IPS-11a (cell line): ENCODE data around the gene ELL.

Source experiments
- H3K4me3 ChIP-seq: one replicate; pipeline ENCODE4 v1.5.1; 2013; ENCODE audit warnings: low read depth, low read length, control low read depth

Gene ELL

DNA sequence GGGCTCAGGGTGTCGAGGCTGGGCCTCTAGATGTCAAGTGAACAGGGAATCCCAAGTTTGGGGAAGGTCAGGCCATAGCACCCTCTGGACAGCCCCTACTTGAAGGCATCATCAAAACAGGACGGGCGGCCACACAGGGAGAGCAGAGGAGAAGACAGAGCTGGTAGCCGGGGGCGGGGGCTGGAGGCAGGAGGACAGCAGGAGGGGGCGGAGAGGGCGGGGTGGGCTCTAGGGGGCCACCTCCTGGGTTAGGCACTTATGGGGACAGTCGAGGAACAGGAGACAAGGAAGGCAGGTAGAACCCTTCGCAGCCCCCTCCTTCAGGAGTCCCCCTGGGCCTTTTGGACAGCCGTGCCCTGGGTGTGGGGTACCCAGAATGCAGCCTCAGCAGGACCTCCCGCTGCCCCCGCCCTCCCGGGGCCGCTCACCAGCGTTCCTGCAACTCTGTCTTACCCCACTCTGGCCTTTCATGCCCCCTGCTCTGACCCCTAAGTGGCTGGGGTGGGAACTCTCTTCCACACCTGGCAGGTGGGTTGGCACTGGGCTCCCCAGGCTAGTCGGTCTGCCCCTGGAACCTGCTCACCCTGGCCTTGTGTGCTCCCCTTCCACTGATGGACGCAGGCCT is 96.9 kb downstream of the ELL start:
- no peak overlapping the region for H3K4me3 ChIP-seq

DNA sequence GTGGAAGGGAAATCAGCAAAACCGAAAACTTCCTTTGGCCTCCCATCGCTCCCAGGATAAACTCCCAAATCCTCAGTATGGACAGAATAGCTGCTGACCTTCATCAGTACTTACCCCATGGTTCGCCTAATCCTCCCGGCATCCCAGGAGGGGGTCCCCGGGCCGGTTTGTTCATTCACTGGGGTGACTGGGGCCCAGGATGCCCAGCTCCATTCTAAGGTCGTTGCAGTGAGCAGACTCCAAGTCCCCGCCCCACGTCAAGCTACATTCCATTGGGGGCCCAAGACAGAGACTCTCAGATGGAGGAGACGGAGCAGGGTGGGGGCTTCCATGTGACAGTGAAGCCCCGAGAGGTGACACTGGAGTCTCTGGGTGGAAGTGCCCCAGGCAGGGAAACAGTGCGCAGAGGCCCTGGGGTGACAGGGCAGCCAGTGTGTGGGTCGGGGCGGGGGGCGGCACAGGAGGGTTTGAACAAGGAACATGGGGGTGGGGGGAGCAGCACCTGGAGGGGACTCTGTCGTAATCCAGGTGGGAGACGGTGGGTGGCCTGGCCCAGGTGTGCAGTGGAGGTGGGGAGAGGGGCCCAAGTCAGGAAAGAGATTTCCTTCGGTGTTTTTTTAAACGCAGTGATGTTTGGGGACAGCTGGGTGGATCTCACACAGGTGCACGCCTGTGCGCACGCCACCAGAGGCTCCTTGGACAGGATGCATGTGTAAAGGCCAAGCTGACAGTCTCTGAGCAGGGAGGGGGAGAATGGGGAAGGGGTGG is 97.6 kb downstream of the ELL start:
- H3K4me3 ChIP-seq = no peak overlapping the region

DNA sequence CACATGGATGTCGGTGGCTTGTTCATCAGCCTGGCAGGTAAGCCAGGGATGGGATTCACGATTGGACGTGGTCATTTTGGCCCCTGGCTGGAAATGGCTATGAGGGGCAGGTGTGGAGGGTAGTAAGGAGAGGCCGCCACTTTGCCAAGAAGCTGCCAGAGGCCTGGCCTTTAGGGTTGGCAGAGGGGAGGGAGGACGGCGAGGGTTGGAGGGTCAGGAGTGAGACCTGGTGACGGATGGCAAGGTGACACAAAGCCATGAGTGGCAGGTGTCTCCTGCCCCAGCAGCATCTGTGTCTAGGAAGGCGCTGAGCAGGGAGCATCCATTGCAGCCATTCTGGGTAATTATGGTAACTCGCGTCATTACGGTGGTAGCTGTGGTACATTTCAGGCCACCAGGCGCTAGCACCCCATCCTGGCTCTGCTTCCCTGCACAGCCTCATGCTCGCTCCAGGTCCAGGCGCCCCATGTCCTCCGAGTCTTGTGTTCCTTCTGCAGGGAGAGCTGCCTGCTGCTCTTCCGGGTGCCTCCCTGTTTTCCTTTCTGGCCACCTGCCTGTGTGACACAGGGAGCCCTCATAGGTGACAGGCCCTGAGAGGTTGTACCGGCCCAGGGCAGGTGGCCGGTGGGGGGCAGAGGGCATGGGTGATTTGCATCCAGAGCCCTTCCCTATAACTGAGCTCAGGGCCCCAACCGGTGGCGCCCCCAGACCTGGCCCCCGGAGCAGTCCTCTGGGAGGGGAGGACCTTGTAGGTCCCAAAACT is 98.4 kb downstream of the ELL start:
- H3K4me3 ChIP-seq = no peak overlapping the region

DNA sequence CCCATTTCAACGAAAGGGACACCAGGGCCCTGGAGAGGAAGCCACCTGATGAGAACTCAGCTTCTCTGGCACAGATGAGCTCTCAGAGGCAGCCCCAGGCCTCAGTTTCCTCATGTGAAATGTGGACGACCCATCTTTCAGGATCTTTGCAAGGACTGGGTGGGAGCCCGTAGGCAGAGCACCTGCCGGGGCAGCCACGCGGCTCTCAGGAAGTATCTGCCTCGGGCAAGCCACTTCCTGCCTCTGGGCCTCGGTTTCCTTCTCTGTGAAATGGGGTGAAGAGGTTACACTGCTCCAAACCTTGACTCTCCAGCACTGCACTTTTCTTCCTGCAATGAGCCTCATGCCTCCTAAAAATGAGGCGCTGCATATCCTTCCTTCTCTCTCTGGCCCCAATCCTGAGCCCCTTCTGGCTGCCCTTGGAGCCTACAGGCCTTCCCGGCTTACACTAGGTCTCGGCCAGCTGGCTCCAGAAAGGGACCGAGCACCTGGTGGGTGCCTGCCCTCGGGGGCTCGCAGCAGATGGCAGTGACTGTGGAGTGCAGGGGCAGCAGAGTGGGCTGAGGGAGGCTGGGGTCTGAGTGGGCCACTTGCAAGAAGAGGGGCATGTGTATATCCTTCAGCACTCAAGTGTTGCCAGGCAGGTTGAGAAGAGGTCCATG is 99.2 kb downstream of the ELL start:
- H3K4me3 ChIP-seq = no peak overlapping the region

DNA sequence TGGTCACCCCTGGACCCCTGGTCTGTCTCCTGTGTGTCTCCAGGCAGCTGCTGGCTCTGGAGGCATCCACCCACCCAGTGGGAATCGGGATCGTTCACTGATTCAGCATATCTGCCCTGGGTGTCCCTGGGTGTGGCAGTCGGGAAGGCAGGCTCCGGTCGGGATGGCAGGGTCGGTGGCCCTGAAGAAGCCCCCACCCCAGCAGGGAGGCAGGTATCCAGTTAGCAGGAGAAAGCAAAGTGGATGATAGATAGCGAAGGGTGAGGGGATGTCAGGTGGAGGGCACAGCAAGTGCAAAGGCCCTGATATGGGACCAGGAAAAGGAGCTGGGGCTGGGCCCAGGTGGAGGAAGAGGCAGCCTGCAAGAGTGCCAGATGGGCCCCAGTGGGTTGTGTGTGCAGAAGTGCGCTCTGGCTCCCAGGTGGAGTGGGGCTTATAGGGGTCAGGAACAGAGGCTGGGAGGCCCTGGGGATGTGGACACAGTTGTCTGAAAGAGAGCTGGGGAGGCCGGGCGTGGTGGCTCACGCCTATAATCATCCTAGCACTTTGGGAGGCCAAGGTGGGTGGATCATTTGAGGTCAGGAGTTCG is 100.4 kb downstream of the ELL start:
- H3K4me3 ChIP-seq = no peak overlapping the region

DNA sequence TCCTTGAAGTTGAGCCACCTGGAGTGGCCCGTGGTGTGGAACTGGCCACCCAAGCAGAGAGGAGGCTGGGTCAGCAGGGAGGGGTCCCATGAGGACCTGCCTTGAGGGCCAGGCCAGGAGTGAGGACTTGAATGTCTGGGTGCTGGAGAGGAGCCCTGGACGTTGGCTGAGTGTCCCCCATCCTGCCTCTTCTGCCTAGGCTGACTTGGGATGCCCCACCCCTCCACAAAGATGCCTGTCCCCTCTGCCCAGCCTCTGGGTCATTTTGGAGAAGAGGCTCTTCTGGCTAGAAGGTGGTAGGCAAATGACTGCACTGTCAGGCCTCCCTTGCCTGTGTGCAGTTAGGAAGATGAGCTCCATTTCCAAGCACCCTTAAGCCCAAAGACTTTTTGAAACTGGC is 100.9 kb downstream of the ELL start:
- no peak overlapping the region for H3K4me3 ChIP-seq

DNA sequence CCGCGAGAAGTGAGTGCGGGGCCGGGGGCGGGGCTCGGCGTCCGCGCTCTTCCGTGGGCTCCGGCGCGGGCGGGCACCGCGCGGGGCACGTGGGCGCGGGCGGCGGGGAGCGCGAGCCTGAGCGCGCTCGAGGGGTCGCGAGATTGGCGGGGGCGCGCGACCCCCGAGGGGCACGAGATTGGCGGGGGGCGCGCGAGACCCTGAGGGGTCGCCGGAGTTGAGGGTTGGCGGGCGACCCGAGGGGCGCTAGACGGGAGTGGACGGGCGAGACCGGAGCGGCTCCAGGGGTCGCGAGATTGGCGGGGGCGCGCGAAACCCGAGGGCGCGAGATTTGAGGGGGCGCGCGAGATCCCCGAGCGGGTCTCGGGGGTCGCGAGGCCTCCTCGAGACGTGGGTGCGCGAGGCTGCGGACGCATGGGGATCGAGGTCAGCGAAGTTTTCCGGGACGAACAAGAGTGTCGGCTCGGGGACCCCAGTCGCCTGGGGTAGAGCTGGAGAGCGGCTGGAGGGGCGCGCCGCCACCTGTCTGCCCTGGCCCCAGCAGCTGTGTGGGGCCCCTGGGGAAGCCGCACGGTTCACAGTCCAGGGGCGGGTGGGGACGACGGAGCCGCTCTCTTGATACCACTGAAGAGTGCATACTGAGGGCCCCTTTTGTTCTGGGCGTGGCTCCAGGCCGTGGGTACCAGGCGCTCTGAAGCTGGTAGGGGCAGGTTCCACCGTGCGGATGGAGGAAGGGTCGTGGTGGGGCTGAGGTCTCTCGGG is 102.0 kb downstream of the ELL start:
- H3K4me3 ChIP-seq = peak overlapping the region; percentile 41

DNA sequence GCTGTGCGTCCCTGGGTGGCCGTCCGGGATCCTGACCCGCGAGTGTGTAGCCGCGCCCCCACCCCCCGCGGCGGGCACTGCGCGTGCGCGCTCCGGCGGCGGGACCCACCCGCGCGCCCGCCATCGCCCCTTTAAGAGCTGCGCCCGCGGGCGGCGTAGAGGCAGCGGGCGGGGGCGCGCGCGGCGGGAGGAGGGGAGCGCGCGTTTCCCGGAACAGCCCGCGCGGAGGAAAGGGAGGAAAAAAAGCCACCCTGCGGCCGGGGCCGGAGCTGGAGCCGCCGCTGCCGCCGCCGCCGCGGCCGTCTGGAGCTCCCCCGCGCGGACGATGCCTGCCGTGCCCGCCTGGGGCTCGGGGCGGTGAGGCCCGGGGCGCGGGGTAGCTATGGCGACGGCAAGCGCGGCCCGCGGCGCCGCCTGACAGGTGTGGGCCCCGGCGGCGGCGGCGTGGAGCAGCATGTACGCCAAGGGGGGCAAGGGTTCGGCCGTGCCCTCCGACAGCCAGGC is 102.6 kb downstream of the ELL start, which contains the start of gene SSBP4:
TSS of gene SSBP4 (plus strand) at position 204 of the 504 bp plus-strand sequence. CDS start at position 455, 251 bp downstream.
- peak within 1 kb of the TSS; percentile 41 for H3K4me3 ChIP-seq

DNA sequence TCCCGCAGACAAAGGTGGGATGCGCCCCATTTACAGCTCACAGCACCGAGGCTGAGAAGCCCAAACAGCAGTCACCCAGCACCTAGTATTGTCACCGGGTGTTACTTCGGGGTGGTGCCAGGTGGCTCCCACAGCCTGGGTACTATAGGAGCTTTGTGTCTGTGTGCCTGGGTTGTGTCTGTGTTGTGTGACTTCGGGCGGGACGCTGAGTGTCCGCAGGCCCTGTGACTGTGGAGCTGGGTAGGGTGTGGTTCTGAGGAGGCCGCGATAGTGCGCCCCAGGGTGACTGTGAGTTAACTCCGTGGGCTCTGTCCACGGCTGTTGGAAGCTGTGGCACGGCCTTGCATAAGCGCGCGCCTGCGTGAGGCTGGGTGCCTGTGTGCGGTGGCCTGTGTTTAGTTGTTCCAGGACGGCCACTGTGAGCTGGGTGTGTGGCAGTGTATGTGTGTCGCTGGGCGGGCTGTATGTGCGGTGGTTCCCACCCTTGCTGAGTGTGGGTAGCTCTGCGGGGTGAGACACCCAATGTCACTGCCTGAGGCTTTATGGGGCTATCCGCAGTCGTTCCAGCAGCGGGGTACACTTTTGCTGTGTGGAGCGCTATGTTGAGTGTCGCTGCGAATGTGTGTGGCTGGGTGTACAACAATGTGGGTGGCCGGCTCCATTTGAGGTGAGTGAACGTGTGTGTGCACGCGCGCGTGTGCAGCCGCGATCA is 103.2 kb downstream of the ELL start:
- H3K4me3 ChIP-seq = peak overlapping the region; percentile 13

DNA sequence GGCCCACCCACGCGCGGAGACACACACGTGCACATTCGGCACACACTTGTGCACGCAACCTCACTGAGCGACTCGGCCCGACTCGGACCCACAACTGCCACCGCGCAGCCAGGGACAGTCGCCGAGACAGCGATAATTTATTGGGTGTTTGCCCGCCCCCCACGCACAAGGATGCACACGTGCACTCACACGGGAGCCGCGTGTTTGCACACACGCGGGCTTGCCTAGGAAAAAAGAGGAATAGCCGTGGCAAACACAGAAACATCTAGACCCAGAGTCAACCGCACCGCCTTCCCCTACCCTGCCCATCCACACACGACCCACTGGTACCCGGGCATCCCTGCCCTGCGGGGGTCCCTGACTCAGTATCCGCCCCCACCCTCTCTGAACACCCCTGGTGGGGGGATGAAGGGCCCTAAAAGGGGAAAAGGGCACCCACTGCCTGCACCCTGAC is 103.8 kb downstream of the ELL start:
- H3K4me3 ChIP-seq = peak overlapping the region; percentile 8

DNA sequence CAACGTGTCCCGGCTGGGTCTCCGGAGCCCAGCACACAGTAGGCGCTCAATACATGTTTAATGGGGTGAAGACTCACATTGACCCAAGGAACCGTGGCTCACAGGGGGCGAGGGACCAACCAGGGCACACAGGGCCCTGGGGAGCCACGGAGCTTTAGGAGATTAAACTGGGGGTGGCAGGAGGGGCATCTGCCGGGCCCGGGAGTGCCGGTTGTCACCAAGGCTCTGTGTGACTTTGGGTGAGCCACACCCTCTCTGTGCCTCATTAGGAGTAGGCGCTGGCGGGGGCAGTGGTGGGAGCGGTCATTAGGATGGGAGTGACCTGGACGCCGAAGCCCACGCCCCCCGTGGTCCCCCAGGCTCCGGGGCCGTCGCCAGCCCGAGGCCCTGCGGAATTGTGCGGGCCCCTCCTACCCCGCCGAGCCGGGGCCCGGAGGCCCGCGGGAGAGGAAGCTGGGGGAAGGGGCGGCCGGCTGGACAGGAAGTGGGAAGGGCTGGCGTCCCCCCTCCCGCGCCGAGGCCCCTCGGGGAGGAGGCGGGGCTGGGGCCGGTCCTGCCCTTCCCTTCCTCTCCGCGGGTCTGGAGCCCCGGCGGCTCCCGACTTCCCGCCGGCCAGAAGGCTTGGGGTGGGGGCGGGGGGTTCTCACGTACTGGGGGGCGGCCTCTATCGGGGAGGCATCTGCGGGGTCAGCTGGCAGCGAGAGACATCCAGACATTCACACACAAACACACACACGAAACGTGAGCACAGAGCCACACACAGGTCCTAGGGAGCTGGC is 104.4 kb downstream of the ELL start:
- H3K4me3 ChIP-seq = peak overlapping the region; percentile 34

DNA sequence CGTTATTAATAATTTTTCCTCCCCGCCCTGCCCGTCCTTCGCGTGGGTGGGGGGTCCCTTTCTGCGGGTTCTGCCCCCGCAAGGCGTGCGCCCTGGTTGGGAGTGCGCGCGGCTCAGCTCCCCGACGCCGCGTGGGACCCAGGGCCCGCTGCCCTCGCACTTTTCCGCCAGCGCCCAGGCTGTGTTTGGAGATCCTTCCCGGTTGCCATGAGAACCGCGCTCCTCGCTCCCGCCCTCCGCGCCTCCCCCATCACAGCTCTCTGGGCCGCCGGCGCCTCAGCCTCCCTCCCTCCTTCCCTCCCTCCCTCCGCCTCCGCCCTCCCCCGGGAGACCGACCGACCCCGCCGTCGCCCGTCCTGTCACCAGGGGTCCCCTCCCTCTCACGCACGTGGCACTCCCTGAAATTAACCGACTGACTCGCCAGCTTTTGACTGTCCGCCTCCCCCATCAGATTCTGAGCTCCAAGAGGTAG is 105.1 kb downstream of the ELL start:
- peak overlapping the region; percentile 34 for H3K4me3 ChIP-seq

DNA sequence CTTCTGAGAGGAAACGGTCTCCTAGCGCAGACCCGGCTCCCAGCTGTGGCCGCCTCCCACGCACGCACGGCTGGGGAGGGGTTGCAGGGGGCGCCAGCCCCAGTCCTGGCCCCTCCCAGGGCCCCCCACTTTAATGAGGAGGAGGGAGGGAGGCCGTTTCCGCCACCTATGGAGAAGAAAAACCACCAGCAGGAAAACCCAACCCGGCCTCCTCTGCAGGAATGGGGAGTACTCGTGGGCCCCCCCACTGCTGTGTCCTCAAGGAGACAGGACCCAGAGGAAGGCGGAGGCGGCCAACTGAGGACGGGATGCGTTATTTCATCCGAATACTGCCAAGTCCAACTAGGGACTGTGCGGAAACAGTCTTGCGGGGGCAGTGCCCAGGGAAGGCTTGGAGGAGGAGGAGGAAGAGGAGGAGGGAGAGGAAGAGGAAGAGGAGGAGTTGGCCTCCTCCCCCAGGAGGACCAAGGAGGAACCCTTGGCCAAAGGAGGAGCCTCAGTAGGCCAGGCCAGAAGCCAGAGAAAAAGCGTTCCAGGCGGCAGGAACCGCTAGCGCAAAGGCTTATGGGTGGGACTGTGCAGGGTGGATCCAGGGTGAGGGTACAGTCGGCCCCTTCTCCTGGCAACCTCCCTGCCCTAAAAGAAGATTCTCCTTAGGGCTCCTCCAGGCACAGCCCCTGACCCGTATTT is 106.5 kb downstream of the ELL start:
- no peak overlapping the region for H3K4me3 ChIP-seq

DNA sequence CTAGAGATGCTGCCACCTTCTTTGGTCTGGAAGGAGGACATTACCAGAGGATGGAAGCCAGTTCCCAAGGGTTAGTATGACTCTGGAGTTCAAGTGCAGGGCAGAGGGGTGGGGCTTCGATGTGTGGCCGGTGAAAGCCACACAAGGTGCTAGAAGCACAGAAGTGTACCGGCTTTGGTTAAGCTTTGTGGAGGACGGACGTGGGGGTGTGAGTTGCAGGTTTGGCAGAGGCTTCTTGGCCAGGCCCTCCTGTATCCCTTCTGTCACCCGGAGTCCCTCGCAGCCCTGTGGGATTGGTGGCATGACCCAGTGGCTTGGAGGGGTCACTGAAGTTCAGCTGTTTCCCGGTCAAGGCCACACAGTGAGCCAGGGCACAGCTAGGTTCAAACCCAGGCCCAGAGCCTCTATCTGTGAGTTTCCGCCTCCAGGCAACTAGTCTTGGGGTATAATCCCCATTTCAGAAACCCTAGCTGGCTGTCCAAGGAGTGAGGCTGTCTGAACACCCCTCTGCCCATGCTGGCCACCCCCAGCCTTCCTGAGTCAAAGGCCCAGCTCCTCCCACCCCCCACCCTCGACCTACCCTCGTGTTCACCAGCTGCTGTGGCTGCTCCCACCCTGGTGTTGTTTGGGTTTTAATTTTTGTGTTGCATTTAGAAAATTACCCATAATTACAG is 107.2 kb downstream of the ELL start:
- no peak overlapping the region for H3K4me3 ChIP-seq

DNA sequence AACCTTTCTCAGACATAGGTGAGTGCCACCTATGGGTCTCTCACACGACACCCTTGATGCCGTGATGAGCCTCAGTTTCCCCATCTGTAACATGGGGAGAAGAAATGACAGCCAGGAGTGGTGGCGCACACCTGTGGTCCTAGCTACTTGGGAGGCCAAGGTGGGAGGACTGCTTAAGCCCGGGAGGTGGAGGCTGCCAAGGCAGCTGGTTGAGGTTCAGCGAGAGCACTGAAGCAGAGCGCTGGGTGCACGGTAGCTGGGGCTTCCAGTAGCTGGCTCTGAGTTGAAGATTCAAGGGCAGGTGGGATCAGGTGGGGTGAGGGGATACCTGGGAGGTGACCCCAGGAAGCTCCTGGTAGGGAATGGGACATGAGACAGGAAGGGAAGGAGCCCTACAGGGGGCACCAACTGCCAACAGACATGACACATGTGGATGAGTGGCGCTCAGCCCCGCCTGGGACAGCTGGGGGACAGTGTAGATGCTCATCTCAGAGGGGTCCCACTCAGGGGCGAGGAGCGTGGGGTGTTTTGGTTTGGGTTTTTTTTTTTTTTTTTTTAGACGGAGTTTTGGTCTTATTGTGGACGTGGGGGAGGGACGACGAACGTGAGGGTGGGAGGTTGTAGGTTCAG is 109.1 kb downstream of the ELL start:
- no peak overlapping the region for H3K4me3 ChIP-seq

DNA sequence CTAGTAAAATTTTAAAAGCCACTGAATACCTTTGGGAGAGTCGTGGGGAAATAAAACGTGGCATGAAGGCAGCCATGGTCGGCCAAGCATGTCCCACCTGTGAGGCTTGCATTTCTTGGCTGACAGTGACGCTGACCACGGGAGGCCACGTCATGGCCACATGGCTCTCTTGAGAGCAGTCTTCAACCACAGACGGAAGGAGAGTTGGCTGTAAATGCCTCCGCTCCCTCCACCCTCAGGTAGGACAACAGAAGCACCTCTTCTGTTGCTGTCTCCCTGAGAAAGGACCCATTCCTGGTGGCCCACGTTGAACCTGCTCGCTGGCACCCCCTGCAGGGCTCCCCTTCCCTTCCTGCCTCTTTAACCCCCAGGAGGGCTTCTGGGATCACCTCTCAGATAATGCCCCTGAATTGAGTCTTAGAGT is 113.8 kb downstream of the ELL start:
- no peak overlapping the region for H3K4me3 ChIP-seq

DNA sequence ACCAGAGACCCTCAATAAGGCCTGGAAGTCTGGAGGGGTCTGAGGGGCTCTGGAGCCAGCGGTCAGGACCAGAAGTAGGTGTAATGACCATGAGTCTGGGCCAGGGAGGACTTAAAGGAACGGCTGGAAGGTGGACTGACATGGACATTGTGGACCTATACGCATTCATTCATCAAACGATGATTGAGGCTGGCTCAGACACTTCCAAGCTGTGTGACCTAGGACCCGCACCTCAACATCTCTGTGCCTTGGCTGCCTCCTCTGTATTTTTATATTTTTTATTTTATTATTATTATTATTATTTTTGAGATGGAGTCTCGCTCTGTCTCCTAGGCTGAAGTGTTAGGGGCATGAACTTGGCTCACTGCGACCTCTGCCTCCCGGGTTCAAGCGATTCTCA is 115.1 kb downstream of the ELL start:
- H3K4me3 ChIP-seq = no peak overlapping the region
